D721Med (cell line): ENCODE results near the gene SEMA4A.
"Not testable (repeated sequence)": the region's sequence is repeated elsewhere in the genome, so short reads cannot be mapped to it uniquely, and the experiment has no call there.

Experiments
- DNase-seq: peaks from one replicate; pipeline ENCODE4 v3.0.0; 2011; ENCODE audit warnings: low spot score; ENCODE audit not compliant: insufficient read length
- FAIRE-seq: peaks from 2 replicates; lab custom pipeline; 2011; peaks lifted over from hg19 to GRCh38; lab: Jason Lieb, UNC
- CTCF ChIP-seq: IDR thresholded peaks from 2 replicates; pipeline ENCODE4 v1.5.1; 2012; ENCODE audit warnings: mild to moderate bottlenecking, control low read depth; ENCODE audit not compliant: insufficient read depth; ENCODE audit errors: missing control alignments

SEMA4A gene

GRCh38 chr1:156213644-156213966 is 60.2 kb downstream of the SEMA4A start:
- FAIRE-seq: no peak
- no peak for DNase-seq
- TF ChIP-seq CTCF: no peak

- FAIRE-seq (no peak), DNase-seq (no peak)
- TF ChIP-seq CTCF: no peak
These were observed 60.8 kb downstream of the SEMA4A start for GRCh38 chr1:156214024-156214748.

DNA sequence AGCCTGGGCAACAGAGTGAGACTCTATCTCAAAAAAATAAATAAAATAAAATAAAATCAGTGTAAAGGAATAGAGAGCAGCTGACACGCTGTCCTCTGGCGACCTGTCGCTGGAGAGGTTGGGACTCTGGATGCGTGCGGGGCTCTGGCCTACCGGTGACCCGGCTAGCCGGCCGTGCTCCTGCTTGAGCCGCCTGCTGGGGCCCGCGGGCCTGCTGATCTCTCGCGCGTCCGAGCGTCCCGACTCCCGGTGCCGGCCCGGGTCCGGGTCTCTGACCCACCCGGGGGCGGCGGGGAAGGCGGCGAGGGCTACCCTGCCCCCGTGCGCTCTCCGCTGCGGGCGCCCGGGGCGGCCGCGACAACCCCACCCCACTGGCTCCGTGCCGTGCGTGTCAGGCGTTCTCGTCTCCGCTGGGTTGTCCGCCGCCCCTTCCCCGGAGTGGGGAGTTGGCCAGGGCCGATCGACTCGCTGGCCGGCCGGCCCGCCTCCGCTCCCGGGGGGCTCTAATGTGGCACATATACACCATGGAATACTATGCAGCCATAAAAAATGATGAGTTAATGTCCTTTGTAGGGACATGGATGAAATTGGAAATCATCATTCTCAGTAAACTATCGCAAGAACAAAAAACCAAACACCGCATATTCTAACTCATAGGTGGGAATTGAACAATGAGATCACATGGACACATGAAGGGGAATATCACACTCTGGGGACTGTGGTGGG is 63.1 kb downstream of the SEMA4A start:
- not testable (repeated sequence) for DNase-seq, FAIRE-seq

DNA sequence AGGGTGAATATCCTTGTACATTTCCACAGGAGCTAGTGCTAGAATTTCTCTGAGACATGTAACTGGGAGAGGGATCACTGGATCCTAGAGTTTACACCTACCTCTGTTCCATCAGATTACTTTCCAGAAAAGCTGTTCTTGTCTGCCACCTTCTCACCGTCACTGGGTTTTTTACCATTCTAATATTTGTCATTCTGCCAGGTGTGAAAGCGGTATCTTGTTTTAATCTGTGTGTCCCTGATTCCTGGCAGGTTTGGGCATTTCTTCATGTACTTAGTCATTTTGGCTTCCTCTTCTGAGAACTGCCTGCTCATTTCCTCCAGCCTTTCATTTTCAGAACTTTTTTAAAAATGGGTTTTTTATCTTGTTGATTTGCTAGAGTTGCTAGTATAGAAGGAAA is 64.5 kb downstream of the SEMA4A start:
- FAIRE-seq (no peak), DNase-seq (no peak)
- no peak for TF ChIP-seq CTCF

GRCh38 chr1:156220226-156220625 is 66.8 kb downstream of the SEMA4A start:
- no peak for TF ChIP-seq CTCF

GRCh38 chr1:156221986-156222692 is 68.8 kb downstream of the SEMA4A start:
- TF ChIP-seq CTCF: no peak
- DNase-seq (no peak), FAIRE-seq (no peak)

More at GRCh38 chr1:156220226-156220625, 66.8 kb downstream of the SEMA4A start:
- no peak for FAIRE-seq
- no peak for DNase-seq

DNA sequence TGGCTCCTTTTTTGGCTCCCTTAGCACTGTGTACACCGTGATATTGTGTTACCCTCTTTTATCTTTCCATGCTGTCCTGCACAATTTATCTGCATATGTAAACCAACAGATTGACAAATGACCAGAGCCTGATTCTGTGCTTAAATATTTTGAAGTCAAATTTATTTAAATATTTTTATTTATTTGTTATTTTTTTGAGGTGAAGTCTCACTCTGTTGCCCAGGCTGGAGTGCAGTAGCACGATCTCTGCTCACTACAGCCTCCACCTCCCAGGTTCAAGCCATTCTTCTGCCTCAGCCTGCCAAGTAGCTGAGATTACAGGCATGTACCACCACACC is 72.3 kb downstream of the SEMA4A start:
- DNase-seq: no peak
- no peak for TF ChIP-seq CTCF
- no peak for FAIRE-seq
